A549 (cell line): ENCODE measurements around the gene MAPKAP1. TPM values are rescaled to one million over a fixed set of nuclear protein-coding genes. Genes with fewer than 3 reads are reported as not detected.

Experiments used
- ATAC-seq, 2 experiments: fragments of 200-7000 bp in 1 of 2; fragments of >200 bp in 1 of 2; cut with Nextera tagmentation in 1 of 2; cut with Tn5 transposase in 1 of 2; 3 replicates each; pipeline versions ENCODE4 v1.8.0 to v1.9.1; 2018 to 2020; ENCODE audit warnings: mild to moderate bottlenecking in 1 of 2, moderate library complexity in 1 of 2
- CTCF ChIA-PET: fragments of 300-600 bp; sonication (Branson Sonifier 250); formaldehyde crosslinking; extraction: SDS; loops from one replicate; lab custom pipeline; 2021; ENCODE audit warnings: antibody characterized with exemption, inconsistent platforms; lab: Yijun Ruan, JAX
- POLR2A ChIA-PET: fragments of 350-600 bp; formaldehyde crosslinking; extraction: SDS; loops from one replicate; lab custom pipeline; 2021; ENCODE audit warnings: antibody characterized with exemption, inconsistent platforms; lab: Yijun Ruan, JAX
- DNase-seq, 2 experiments: peaks; one replicate each; pipeline versions ENCODE4 v3.0.0 to v3.0.0-alpha.2; 2011 to 2016; ENCODE audit warnings: low read depth in 1 of 2, low spot score in 1 of 2
- FAIRE-seq: peaks from 2 replicates; lab custom pipeline; 2011; peaks lifted over from hg19 to GRCh38; lab: Jason Lieb, UNC
- H3K27ac ChIP-seq, 2 experiments: fragments of >200 bp; sonication (Bioruptor Twin); formaldehyde crosslinking; 3 replicates each; pipeline ENCODE4 v1.5.1; 2016 to 2017
- H3K4me1 ChIP-seq: fragments of >200 bp; sonication (Bioruptor Twin); formaldehyde crosslinking; 3 replicates; pipeline ENCODE4 v1.6.1; 2016
- H3K4me2 ChIP-seq: fragments of >200 bp; sonication (Bioruptor Twin); formaldehyde crosslinking; 3 replicates; pipeline ENCODE4 v1.6.1; 2016
- H3K4me3 ChIP-seq: fragments of >200 bp; sonication (Bioruptor Twin); formaldehyde crosslinking; 3 replicates; pipeline ENCODE4 v1.5.1; 2016
- H3K9me3 ChIP-seq: fragments of >200 bp; sonication (Bioruptor Twin); formaldehyde crosslinking; 3 replicates; pipeline ENCODE4 v1.6.1; 2016
- BCL3 ChIP-seq: fragments of >200 bp; sonication (Bioruptor Twin); formaldehyde crosslinking; IDR thresholded peaks from 3 replicates; pipeline ENCODE4 v1.6.1; 2016
- BHLHE40 ChIP-seq: IDR thresholded peaks from 2 replicates; pipeline ENCODE4 v1.6.1; 2012; ENCODE audit warnings: low read depth, low read length, inconsistent platforms
- CEBPB ChIP-seq, 2 experiments: fragments of >200 bp in 1 of 2; sonication (Bioruptor Twin) in 1 of 2; formaldehyde crosslinking in 1 of 2; IDR thresholded peaks; 2 replicates each; pipeline ENCODE4 v1.6.1; 2012 to 2016
- EP300 ChIP-seq, 2 experiments: fragments of >200 bp; sonication (Bioruptor Twin); formaldehyde crosslinking; IDR thresholded peaks; 2 replicates in 1 of 2; 3 replicates in 1 of 2; pipeline ENCODE4 v1.6.1; 2016 to 2017
- ESRRA ChIP-seq: fragments of 150-350 bp; IDR thresholded peaks from 2 replicates; pipeline ENCODE4 v1.6.1; 2014; ENCODE audit warnings: mild to moderate bottlenecking, low read length, borderline replicate concordance
- GATA3 ChIP-seq: IDR thresholded peaks from 2 replicates; pipeline ENCODE4 v1.6.1; 2012; ENCODE audit warnings: borderline replicate concordance
- HOXA7 ChIP-seq: fragments of 250-450 bp; sonication (Bioruptor Pico); IDR thresholded peaks from 2 replicates; pipeline ENCODE4 v1.5.0; 2020; ENCODE audit warnings: mild to moderate bottlenecking, moderate library complexity
- HOXB13 ChIP-seq: fragments of 250-450 bp; sonication (Bioruptor Pico); IDR thresholded peaks from 2 replicates; pipeline ENCODE4 v1.5.0; 2020; ENCODE audit warnings: low read depth, mild to moderate bottlenecking, moderate library complexity
- HOXB5 ChIP-seq: fragments of 250-450 bp; sonication (Bioruptor Pico); IDR thresholded peaks from 2 replicates; pipeline ENCODE4 v1.5.0; 2020; ENCODE audit warnings: mild to moderate bottlenecking, moderate library complexity
- JUN ChIP-seq, 2 experiments: fragments of >200 bp; sonication (Bioruptor Twin); formaldehyde crosslinking; IDR thresholded peaks; 2 replicates in 1 of 2; 3 replicates in 1 of 2; pipeline ENCODE4 v1.6.1; 2016 to 2017
- JUNB ChIP-seq: fragments of >200 bp; sonication (Bioruptor Twin); formaldehyde crosslinking; IDR thresholded peaks from 2 replicates; pipeline ENCODE4 v1.6.1; 2016
- KDM1A ChIP-seq: fragments of 200-600 bp; sonication (generic); IDR thresholded peaks from 2 replicates; pipeline ENCODE4 v1.6.1; 2016; ENCODE audit warnings: low read depth, mild to moderate bottlenecking
- KDM5A ChIP-seq: fragments of 200-600 bp; sonication (generic); IDR thresholded peaks from 2 replicates; pipeline ENCODE4 v1.6.1; 2016; ENCODE audit warnings: antibody characterized with exemption, mild to moderate bottlenecking
- MAFK ChIP-seq: fragments of 450-650 bp; IDR thresholded peaks from 2 replicates; pipeline ENCODE4 v1.6.1; 2014; ENCODE audit not compliant: partially characterized antibody
- POLR2A ChIP-seq: IDR thresholded peaks from 2 replicates; pipeline ENCODE4 v1.6.1; 2012; ENCODE audit warnings: mild to moderate bottlenecking, low read length
- RAD21 ChIP-seq, 2 experiments: fragments of >200 bp in 1 of 2; sonication (Bioruptor Twin) in 1 of 2; formaldehyde crosslinking in 1 of 2; IDR thresholded peaks in 1 of 2; conservative IDR thresholded peaks in 1 of 2; 2 replicates in 1 of 2; 3 replicates in 1 of 2; pipeline ENCODE4 v1.6.1; 2012 to 2018; ENCODE audit warnings: inconsistent platforms in 1 of 2
- RARB ChIP-seq: fragments of 250-450 bp; sonication (Bioruptor Pico); IDR thresholded peaks from 2 replicates; pipeline ENCODE4 v1.8.0; 2021; ENCODE audit warnings: mild to moderate bottlenecking, moderate library complexity
- SREBF2 ChIP-seq: fragments of 450-650 bp; IDR thresholded peaks from 2 replicates; pipeline ENCODE4 v1.6.1; 2014; ENCODE audit warnings: mild to moderate bottlenecking, moderate library complexity
- TFCP2L1 ChIP-seq: fragments of 250-450 bp; sonication (Bioruptor Pico); IDR thresholded peaks from 2 replicates; pipeline ENCODE4 v1.5.0; 2021; ENCODE audit warnings: mild to moderate bottlenecking
- TP53 ChIP-seq: fragments of 250-450 bp; sonication (Bioruptor Pico); IDR thresholded peaks from 2 replicates; pipeline ENCODE4 v1.5.0; 2021; ENCODE audit warnings: mild to moderate bottlenecking, moderate library complexity
- ZNF302 ChIP-seq: fragments of 250-450 bp; sonication (Bioruptor Pico); IDR thresholded peaks from 2 replicates; pipeline ENCODE4 v1.9.0; 2021; ENCODE audit warnings: inconsistent platforms, mild to moderate bottlenecking, moderate library complexity
- WGBS: methylation state at CpG from one replicate; pipeline ENCODE4 v1.1.6; 2017; ENCODE audit errors: missing lambda C conversion rate; 5-methylcytosine and 5-hydroxymethylcytosine counted together
- polyA plus RNA-seq, 4 experiments: library from polyadenylated mRNA; depleted of rRNA in 3 of 4; stranded (reverse); fragments of >200 nt; fragmentation: RNase III in 1 of 4; extraction: RNeasy Plus Mini Kit Qiagen cat#74134 plus additional on column Dnase treatment in 1 of 4; gene quantifications; 2 replicates in 3 of 4; 3 replicates in 1 of 4; pipeline ENCODE4 v1.2.3, GENCODE V29; 2011 to 2017
- TF ChIP-seq, protein P1 (sequence below): fragments of 450-650 bp; IDR thresholded peaks from 2 replicates; pipeline ENCODE4 v1.6.1; 2014; ENCODE audit warnings: antibody characterized with exemption

The MAPKAP1 gene
- polyA plus RNA-seq, 2 of the 4 experiments (the other 2 are of a cell fraction) = 49.9 to 119 TPM

DNA sequence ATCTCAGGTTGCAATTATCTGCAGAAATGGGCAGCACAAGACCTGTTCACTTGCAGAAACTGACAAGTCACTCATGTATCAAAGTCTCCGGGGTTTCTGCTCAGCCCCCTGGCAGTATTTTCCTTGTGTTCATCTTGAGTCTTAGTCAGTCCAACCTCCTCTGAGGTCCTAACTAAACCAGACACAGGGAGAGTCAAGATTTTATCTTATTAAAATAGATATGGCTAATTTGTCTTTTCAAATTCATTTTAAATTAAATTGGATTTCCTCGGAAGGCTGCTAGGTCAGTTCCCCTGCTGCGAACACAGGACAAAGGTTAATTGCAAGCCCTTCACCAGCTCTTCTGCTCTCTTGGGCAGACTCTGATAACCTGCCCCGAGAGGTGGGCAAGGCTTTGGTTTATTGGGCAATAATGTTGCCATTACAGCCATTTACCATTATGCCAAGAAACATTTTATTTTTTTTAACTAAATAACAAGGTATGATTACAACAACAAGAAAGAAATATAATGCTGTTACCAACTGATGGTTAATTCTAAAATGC lies 103.5 kb downstream of the MAPKAP1 start:
- CTCF ChIA-PET = no interaction called here
- TF ChIP-seq TP53 (CRISPR knock-in tag) = no peak
- no peak for TF ChIP-seq GATA3
- TF ChIP-seq RAD21 (conservative IDR thresholded peaks at IDR 0.05 in 1 of 2, IDR thresholded peaks at IDR 0.05 in 1 of 2) = no peak
- TF ChIP-seq BHLHE40 = no peak
- TF ChIP-seq SREBF2 = no peak
- TF ChIP-seq RARB (CRISPR knock-in tag) = no peak
- no peak for TF ChIP-seq ESRRA
- no peak for TF ChIP-seq HOXB5 (CRISPR knock-in tag)
- no peak for TF ChIP-seq BCL3
- no peak for TF ChIP-seq JUN (IDR thresholded peaks at IDR 0.05)
- TF ChIP-seq KDM1A = no peak
- no peak for TF ChIP-seq POLR2A
- TF ChIP-seq, all 56 proteins: peak for 0
- FAIRE-seq (no peak), DNase-seq (no peak), ATAC-seq (no peak)
- POLR2A ChIA-PET = no interaction called here
- H3K4me1 ChIP-seq = peaks cover 11% of the 10 kb centered on the region
- WGBS = 89% methylated on average over 4 of the region's 4 CpGs
- no peak overlapping the region for H3K27ac ChIP-seq
- no peak overlapping the region for H3K4me2 ChIP-seq
- no peak overlapping the region for H3K4me3 ChIP-seq
- no peaks in the 10 kb centered on the region for H3K9me3 ChIP-seq

DNA sequence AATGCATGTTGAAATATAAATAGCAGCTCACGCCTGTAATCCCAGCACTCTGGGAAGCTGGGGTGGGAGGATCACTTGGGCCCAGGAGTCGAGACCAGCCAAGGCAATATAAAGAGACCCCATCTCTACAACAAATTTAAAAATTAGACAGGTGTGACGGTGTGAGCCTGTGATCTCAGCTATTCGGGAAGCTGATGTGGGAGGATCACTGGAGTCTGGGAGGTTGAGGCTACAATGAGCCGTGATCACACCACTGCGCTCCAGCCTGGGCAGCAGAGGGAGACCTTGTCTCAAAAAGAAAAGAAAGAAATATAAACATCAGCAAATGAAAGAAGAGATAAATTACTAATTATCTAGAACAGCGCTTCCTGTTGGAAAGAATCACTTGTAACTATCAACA lies 105.0 kb downstream of the MAPKAP1 start:
- ATAC-seq (no peak), DNase-seq (no peak), FAIRE-seq (no peak)
- Histone ChIP-seq H3K9me3 (no peaks in the 10 kb centered on the region), H3K4me2 (no peak overlapping the region), H3K4me3 (no peak overlapping the region), H3K4me1 (peaks cover 11% of the 10 kb centered on the region), H3K27ac (no peak overlapping the region)
- ChIA-PET POLR2A (no interaction called here), CTCF (interaction anchor here (0.6 to 1.0 kb wide), 3 partner anchors 12 to 797 kb away, joined by 3 read pairs; no protein-coding TSS in a partner anchor)
- 0 out of 5 replicates have a peak, but pooled peaks of 1 of the 2 experiments have one; percentile 3 for TF ChIP-seq RAD21 (conservative IDR thresholded peaks at IDR 0.05 in 1 of 2, IDR thresholded peaks at IDR 0.05 in 1 of 2)
- no peak for TF ChIP-seq TFCP2L1 (CRISPR knock-in tag)
- WGBS = 89% methylated on average over 7 of the region's 7 CpGs

DNA sequence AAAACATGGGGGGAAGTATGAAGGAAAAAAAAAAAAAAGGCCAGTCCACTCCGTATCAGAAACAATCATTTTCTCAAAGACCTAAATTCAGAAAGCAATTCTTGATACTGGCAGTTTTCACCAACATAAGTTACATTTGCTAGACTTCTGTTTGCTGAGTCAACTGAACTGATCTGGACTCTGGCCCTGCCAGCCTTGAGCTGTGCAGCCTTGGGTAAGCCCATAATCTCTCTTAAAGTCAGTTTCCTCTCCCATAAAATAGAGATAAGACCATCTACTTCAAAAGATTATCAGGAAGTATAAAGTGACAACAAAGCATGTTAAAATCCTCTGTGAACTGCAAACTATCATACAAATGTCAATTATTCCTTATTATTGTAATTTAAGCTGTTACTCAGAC lies 106.8 kb downstream of the MAPKAP1 start:
- FAIRE-seq (no peak), ATAC-seq (peak in 1 of 2 experiments; percentile 43; a peak in 2 of 6 replicates), DNase-seq (no peak)
- Histone ChIP-seq H3K4me2 (peak overlapping the region; percentile 20; the same call in 1 of the 3 replicates), H3K4me3 (no peak overlapping the region), H3K27ac (no peak overlapping the region), H3K9me3 (no peaks in the 10 kb centered on the region), H3K4me1 (peaks cover 11% of the 10 kb centered on the region)
- WGBS = 58% methylated on average over 1 of the region's 1 CpG
- no peak for TF ChIP-seq HOXA7 (CRISPR knock-in tag)
- TF ChIP-seq MAFK = peak; percentile 47
- ChIA-PET POLR2A (no interaction called here), CTCF (interaction anchor here (0.7 kb wide), 1 partner anchor 218 kb away, joined by 3 read pairs; no protein-coding TSS in a partner anchor)

GRCh38 chr9:125594223-125594610 lies 112.8 kb downstream of the MAPKAP1 start:
- no peak overlapping the region for H3K4me2 ChIP-seq
- no peak overlapping the region for H3K4me3 ChIP-seq
- FAIRE-seq = no peak
- H3K27ac ChIP-seq = no peak overlapping the region
- CTCF ChIA-PET = interaction anchor here (0.7 to 3.1 kb wide), 6 partner anchors 8 to 459 kb away, joined by 3 to 13 read pairs (median 3); no protein-coding TSS in a partner anchor
- POLR2A ChIA-PET = no interaction called here
- ATAC-seq = no peak
- H3K4me1 ChIP-seq = 0 out of 3 replicates have a peak, but pooled peaks cover 4% of the 10 kb centered on the region
- 74% methylated on average over 3 of the region's 3 CpGs for WGBS
- no peaks in the 10 kb centered on the region for H3K9me3 ChIP-seq
- TF ChIP-seq, protein P1, sequence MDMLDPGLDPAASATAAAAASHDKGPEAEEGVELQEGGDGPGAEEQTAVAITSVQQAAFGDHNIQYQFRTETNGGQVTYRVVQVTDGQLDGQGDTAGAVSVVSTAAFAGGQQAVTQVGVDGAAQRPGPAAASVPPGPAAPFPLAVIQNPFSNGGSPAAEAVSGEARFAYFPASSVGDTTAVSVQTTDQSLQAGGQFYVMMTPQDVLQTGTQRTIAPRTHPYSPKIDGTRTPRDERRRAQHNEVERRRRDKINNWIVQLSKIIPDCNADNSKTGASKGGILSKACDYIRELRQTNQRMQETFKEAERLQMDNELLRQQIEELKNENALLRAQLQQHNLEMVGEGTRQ = no peak
- TF ChIP-seq EP300 (IDR thresholded peaks at IDR 0.05) = no peak
- TF ChIP-seq KDM5A = no peak
- no peak for TF ChIP-seq HOXB5 (CRISPR knock-in tag)
- no peak for TF ChIP-seq TP53 (CRISPR knock-in tag)
- TF ChIP-seq JUNB = no peak
- no peak for TF ChIP-seq ZNF302
- no peak for TF ChIP-seq CEBPB (IDR thresholded peaks at IDR 0.05)
- TF ChIP-seq HOXB13 (CRISPR knock-in tag) = no peak
- DNase-seq = no peak
